Activated T-helper 1 cell treated with anti-CD3 and anti-CD28 coated beads, Interleukin-2, amount 50 U/mL, for 16 hours (primary cell): ENCODE data around the gene PRR27.
"Not testable (repeated sequence)": the region's sequence is repeated elsewhere in the genome, so short reads cannot be mapped to it uniquely, and the experiment has no call there.

Experiments
- DNase-seq, 2 donors: peaks; one replicate each; pipeline ENCODE4 v3.0.0-alpha.2; 2020; ENCODE audit warnings: low read depth in 1 of 2, low spot score in 1 of 2

Gene PRR27

GRCh38 chr4:70196857-70197256 is 42.8 kb downstream of the PRR27 start:
- DNase-seq = no peak

- no peak for DNase-seq
These were observed 43.8 kb downstream of the PRR27 start for GRCh38 chr4:70197842-70198241.

GRCh38 chr4:70203601-70204000 is 49.6 kb downstream of the PRR27 start:
- DNase-seq = no peak

- not testable (repeated sequence) for DNase-seq
These were observed 58.7 kb downstream of the PRR27 start for GRCh38 chr4:70212752-70213151.
